ENCODE data around the gene NAA40.
"Not testable (repeated sequence)": the region's sequence is repeated elsewhere in the genome, so short reads cannot be mapped to it uniquely, and the experiment has no call there.

GRCh38 chr11:63963895-63964294 lies 25.1 kb downstream of the NAA40 start:
- TF ChIP-seq EZH2 (IDR thresholded peaks at IDR 0.05; ENCODE audit: insufficient read depth, low read length): not testable (repeated sequence)
- TF ChIP-seq, protein P1, sequence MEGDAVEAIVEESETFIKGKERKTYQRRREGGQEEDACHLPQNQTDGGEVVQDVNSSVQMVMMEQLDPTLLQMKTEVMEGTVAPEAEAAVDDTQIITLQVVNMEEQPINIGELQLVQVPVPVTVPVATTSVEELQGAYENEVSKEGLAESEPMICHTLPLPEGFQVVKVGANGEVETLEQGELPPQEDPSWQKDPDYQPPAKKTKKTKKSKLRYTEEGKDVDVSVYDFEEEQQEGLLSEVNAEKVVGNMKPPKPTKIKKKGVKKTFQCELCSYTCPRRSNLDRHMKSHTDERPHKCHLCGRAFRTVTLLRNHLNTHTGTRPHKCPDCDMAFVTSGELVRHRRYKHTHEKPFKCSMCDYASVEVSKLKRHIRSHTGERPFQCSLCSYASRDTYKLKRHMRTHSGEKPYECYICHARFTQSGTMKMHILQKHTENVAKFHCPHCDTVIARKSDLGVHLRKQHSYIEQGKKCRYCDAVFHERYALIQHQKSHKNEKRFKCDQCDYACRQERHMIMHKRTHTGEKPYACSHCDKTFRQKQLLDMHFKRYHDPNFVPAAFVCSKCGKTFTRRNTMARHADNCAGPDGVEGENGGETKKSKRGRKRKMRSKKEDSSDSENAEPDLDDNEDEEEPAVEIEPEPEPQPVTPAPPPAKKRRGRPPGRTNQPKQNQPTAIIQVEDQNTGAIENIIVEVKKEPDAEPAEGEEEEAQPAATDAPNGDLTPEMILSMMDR (IDR thresholded peaks at IDR 0.05; ENCODE audit: insufficient read depth, low read depth, low read length): not testable (repeated sequence)
